Measurements from ENCODE around the gene METTL2A. TPM values are rescaled to one million over a fixed set of nuclear protein-coding genes. Genes with fewer than 3 reads are reported as not detected.
"Not testable (repeated sequence)": the region's sequence is repeated elsewhere in the genome, so short reads cannot be mapped to it uniquely, and the experiment has no call there.

The METTL2A gene
- total RNA-seq, 2 donors from 2014 or later: 20.4 to 30.2 TPM

- H3K9me3 ChIP-seq; H3K27me3 ChIP-seq; H3K27ac ChIP-seq; H3K4me1 ChIP-seq; H3K36me3 ChIP-seq; H3K9ac ChIP-seq (ENCODE audit: low read depth in 2 of 2, low read length in 2 of 2); H3K4me3 ChIP-seq; DNase-seq; intact Hi-C loops (cut with DNase I): not testable (repeated sequence)
Observed at GRCh38 chr17:62454111-62454510, 30.4 kb downstream of the METTL2A start.

GRCh38 chr17:62456016-62456415 lies 32.3 kb downstream of the METTL2A start:
- H3K27ac ChIP-seq: no peak overlapping the region
- no peak overlapping the region for H3K4me3 ChIP-seq
- TF ChIP-seq CTCF (IDR thresholded peaks at IDR 0.05): no peak
- DNase-seq: no peak
- intact Hi-C loops (cut with DNase I): no loop called here
- no peaks in the 10 kb centered on the region for H3K4me1 ChIP-seq
- H3K9ac ChIP-seq (ENCODE audit: low read depth in 2 of 2, low read length in 2 of 2): no peak overlapping the region
- no peaks in the 10 kb centered on the region for H3K27me3 ChIP-seq
- H3K9me3 ChIP-seq: no peaks in the 10 kb centered on the region
- H3K36me3 ChIP-seq: no peaks in the 10 kb centered on the region

- H3K36me3 ChIP-seq; DNase-seq; H3K27me3 ChIP-seq; H3K4me1 ChIP-seq; H3K9me3 ChIP-seq; H3K27ac ChIP-seq; H3K9ac ChIP-seq (ENCODE audit: low read depth in 2 of 2, low read length in 2 of 2); intact Hi-C loops (cut with DNase I); H3K4me3 ChIP-seq: not testable (repeated sequence)
Observed at GRCh38 chr17:62458483-62458882, 34.8 kb downstream of the METTL2A start.

GRCh38 chr17:62464422-62464821 lies 40.7 kb downstream of the METTL2A start:
- H3K9ac ChIP-seq (ENCODE audit: low read depth in 2 of 2, low read length in 2 of 2); H3K4me1 ChIP-seq; H3K27me3 ChIP-seq; H3K36me3 ChIP-seq; DNase-seq; H3K4me3 ChIP-seq; H3K9me3 ChIP-seq; H3K27ac ChIP-seq; intact Hi-C loops (cut with DNase I): not testable (repeated sequence)

- H3K9me3 ChIP-seq; H3K36me3 ChIP-seq; H3K4me3 ChIP-seq; intact Hi-C loops (cut with DNase I); H3K9ac ChIP-seq (ENCODE audit: low read depth in 2 of 2, low read length in 2 of 2); H3K27ac ChIP-seq; H3K27me3 ChIP-seq; DNase-seq; H3K4me1 ChIP-seq: not testable (repeated sequence)
Observed at GRCh38 chr17:62465271-62465670, 41.6 kb downstream of the METTL2A start.

GRCh38 chr17:62470666-62471379 lies 47.1 kb downstream of the METTL2A start:
- DNase-seq: peak; percentile 98
- Histone ChIP-seq H3K9ac (ENCODE audit: low read depth in 2 of 2, low read length in 2 of 2) (peak overlapping the region in 1 of 2 donors; percentile 46), H3K27ac (peak overlapping the region; percentile 76)
- intact Hi-C loops (cut with DNase I); H3K36me3 ChIP-seq; H3K4me1 ChIP-seq; H3K4me3 ChIP-seq; H3K27me3 ChIP-seq; H3K9me3 ChIP-seq: not testable (repeated sequence)

GRCh38 chr17:62471380-62471880 lies 47.7 kb downstream of the METTL2A start:
- DNase-seq: peak; percentile 42
- H3K27me3 ChIP-seq; intact Hi-C loops (cut with DNase I); H3K9me3 ChIP-seq; H3K36me3 ChIP-seq; H3K9ac ChIP-seq (ENCODE audit: low read depth in 2 of 2, low read length in 2 of 2); H3K4me1 ChIP-seq; H3K4me3 ChIP-seq: not testable (repeated sequence)
- peak overlapping the region; percentile 76 for H3K27ac ChIP-seq

GRCh38 chr17:62473030-62473982 lies 49.6 kb downstream of the METTL2A start:
- H3K27ac ChIP-seq; H3K4me3 ChIP-seq; H3K27me3 ChIP-seq; H3K9me3 ChIP-seq; H3K9ac ChIP-seq (ENCODE audit: low read depth in 2 of 2, low read length in 2 of 2); intact Hi-C loops (cut with DNase I); H3K36me3 ChIP-seq; H3K4me1 ChIP-seq: not testable (repeated sequence)
- peak; percentile 54 for DNase-seq

- intact Hi-C loops (cut with DNase I); H3K27me3 ChIP-seq; H3K9ac ChIP-seq (ENCODE audit: low read depth in 2 of 2, low read length in 2 of 2); H3K36me3 ChIP-seq; DNase-seq; H3K4me1 ChIP-seq; H3K4me3 ChIP-seq; H3K9me3 ChIP-seq: not testable (repeated sequence)
- peak overlapping the region; percentile 91 for H3K27ac ChIP-seq
Observed at GRCh38 chr17:62477111-62477510, 53.4 kb downstream of the METTL2A start.

- Histone ChIP-seq H3K27ac (peak overlapping the region; percentile 91), H3K4me3 (peak overlapping the region; percentile 63), H3K9ac (ENCODE audit: low read depth in 2 of 2, low read length in 2 of 2) (peak overlapping the region; percentile 31 to 66)
- H3K9me3 ChIP-seq; H3K27me3 ChIP-seq; intact Hi-C loops (cut with DNase I); H3K36me3 ChIP-seq; H3K4me1 ChIP-seq: not testable (repeated sequence)
- peak; percentile 39 for DNase-seq
Observed at GRCh38 chr17:62477718-62478408, 54.2 kb downstream of the METTL2A start.

Measured in colonic mucosa (tissue), 4 donors.